ENCODE measurements around the gene DAP. TPM values are rescaled to one million over a fixed set of nuclear protein-coding genes. Genes with fewer than 3 reads are reported as not detected.
A peak's percentile ranks its signal among the peaks of the same experiment; 100 is the strongest.
"Not testable (repeated sequence)": the region's sequence is repeated elsewhere in the genome, so short reads cannot be mapped to it uniquely, and the experiment has no call there.

Gene DAP
- total RNA-seq, 4 donors from 2014 or later = 47.8 to 57.3 (median 50.0) TPM

DNA sequence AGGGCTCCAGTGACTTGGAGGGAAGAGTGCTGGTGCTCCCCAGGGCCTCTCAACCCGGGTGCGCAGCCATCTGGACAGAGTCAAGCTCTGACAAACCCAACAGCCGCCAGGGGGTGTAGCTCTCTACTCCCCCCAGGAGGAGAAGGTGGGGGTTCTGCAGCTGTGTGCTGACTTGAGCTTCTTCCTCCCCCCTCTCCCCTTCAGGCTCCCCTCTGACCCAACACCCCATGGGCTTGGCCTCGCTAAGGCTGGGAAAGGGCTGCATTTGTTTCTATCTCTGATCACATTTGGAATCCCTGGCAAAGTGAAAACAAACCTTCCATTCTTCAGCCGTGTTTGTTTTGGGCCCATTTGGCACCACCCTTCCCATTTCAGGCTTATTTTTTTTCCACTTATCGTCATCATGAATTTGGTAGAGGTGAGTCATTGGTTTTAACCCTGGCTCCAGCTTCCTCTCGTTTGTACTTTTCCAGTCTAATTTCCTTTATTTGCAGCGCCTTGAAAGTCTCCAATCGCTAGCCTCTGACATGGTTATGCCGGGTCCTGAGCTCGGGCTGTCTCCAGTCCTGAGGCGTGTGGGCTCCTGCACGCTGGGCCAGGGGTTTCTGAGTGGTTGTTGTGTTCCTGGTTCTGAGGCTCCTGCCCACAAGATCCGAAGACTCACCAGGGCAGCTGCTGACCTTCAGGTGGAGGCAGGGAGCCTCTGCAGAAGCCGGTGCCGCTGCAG is 36.1 kb downstream of the DAP start:
- TF ChIP-seq, protein P1, sequence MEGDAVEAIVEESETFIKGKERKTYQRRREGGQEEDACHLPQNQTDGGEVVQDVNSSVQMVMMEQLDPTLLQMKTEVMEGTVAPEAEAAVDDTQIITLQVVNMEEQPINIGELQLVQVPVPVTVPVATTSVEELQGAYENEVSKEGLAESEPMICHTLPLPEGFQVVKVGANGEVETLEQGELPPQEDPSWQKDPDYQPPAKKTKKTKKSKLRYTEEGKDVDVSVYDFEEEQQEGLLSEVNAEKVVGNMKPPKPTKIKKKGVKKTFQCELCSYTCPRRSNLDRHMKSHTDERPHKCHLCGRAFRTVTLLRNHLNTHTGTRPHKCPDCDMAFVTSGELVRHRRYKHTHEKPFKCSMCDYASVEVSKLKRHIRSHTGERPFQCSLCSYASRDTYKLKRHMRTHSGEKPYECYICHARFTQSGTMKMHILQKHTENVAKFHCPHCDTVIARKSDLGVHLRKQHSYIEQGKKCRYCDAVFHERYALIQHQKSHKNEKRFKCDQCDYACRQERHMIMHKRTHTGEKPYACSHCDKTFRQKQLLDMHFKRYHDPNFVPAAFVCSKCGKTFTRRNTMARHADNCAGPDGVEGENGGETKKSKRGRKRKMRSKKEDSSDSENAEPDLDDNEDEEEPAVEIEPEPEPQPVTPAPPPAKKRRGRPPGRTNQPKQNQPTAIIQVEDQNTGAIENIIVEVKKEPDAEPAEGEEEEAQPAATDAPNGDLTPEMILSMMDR (IDR thresholded peaks at IDR 0.05) = no peak
- DNase-seq (ENCODE audit: low spot score) = no peak

DNA sequence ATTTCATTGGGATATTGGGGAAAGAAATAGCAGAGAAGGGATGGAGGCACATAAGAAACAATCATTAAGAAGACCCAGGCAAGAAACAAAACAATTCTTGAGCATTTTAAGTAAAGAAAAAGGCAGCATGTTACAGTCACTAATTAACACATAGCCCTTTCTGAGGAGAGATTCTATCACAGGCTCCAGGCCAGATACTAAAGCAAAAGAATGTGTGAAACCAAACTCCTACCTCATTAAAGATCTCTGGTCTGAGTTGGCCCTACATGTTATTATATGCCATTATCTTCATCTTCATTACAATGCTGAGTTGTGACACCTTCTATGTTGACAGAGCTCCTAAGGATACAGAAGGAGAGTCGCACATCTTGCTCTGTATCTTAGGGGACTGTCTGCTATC is 37.5 kb downstream of the DAP start:
- TF ChIP-seq, protein P1 (IDR thresholded peaks at IDR 0.05) = no peak
- ATAC-seq (ENCODE audit: low FRiP score) (no peak), DNase-seq (ENCODE audit: low spot score) (no peak)

More for the DNA sequence above, 36.1 kb downstream of the DAP start:
- peak; percentile 48 for ATAC-seq (ENCODE audit: low FRiP score)

DNA sequence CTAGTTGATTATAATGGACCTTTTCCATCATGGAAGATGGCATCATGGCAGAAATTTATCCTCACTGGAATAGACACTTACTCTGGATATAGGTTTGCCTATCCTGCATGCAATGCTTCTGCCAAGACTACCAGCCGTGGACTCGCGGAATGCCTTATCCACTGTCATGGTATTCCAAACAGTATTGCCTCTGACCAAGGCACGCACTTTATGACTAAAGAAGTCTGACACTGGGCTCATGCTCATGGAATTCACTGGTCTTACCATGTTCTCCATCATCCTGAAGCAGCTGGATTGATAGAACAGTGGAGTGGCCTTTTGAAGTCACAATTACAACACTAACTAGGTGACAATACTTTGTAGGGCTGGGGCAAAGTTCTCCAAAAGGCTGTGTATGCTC is 40.3 kb downstream of the DAP start:
- ATAC-seq (ENCODE audit: low FRiP score); DNase-seq (ENCODE audit: low spot score): not testable (repeated sequence)

DNA sequence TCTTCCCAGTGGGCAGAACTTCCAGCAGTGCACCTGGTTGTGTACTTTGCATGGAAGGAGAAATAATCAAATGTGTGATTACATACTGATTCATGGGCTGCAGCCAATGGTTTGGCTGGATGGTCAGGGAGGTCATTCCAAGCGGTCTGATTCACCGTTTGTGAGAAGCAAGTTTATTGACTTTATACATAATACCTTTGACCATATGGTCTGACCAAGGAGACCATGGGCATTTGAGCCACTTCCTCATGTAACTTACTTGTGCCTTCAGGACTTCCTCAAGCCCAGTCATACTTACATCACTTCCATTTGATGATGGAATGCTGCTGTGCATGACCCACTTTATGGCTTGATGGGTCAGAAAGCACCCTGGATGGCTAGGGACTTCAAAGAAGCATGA is 41.1 kb downstream of the DAP start:
- TF ChIP-seq, protein P1 (IDR thresholded peaks at IDR 0.05) = no peak
- DNase-seq (ENCODE audit: low spot score) (no peak), ATAC-seq (ENCODE audit: low FRiP score) (no peak)

DNA sequence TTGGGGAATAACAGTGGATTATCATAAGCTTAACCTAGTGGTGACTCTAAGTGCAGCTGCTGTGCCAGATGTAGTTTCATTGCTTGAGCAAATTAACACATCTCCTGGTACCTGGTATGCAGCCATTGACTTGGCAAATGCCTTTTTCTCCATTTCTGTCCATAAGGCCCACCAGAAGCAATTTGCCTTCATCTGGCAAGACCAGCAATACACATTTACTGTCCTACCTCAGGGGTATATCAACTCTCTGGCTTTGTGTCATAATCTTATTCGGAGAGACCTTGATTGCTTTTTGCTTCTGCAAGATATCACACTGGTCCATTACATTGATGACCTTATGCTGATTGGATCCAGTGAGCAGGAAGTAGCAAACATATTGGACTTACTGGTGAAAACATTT is 42.4 kb downstream of the DAP start:
- ATAC-seq (ENCODE audit: low FRiP score); DNase-seq (ENCODE audit: low spot score): not testable (repeated sequence)

DNA sequence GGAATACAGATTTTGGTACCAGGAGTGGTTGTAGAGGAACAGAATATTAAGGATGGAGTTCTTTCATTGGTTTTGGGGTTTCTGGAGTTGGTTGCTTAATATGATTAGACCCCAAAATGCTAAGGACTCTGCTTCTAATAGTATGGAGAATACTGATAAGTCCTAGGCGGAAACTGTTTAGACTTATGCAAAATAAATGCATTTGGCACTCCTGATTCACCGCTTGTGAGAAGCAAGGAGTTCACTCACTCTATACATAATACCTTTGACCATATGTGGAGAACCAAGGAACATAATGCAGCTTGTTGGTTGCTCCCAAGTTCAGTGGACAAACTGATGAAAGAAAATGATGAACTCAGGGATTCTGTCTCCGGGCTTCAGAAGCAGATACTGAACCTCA is 44.2 kb downstream of the DAP start:
- not testable (repeated sequence) for ATAC-seq (ENCODE audit: low FRiP score); DNase-seq (ENCODE audit: low spot score)

DNA sequence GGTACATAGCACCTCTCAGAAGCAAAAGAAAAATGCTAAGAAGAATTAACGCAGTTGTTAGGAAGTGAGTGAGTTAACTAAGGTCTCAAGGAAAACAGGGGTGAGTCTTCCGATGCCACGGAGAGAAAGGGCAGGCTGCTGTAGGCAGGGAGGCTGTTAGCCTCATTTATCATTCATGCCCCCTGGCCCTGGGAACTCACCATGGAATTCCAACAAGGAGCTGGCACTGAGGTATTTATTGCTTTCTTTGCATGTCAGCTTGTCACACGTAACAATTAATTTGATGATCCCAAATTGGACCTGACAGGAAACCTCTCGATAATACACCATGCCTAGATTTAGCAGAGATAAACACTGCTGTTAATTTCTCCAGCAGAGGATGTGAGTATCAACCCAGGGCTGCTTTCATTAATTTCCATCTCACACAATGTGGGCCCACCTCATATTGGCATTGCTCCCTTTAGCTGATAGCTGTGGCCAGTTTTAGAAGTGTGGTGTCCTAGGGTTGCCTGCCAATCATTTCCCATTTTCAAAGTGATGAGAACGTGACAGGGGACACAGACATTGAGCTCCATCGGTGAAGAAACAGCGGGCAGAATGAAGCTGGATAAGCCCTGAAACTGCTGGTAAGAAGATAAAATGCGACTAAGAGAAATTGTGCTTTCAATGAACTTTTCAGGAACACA is 45.3 kb downstream of the DAP start:
- no peak for DNase-seq (ENCODE audit: low spot score)
- TF ChIP-seq, protein P1 (IDR thresholded peaks at IDR 0.05) = no peak
- no peak for ATAC-seq (ENCODE audit: low FRiP score)

DNA sequence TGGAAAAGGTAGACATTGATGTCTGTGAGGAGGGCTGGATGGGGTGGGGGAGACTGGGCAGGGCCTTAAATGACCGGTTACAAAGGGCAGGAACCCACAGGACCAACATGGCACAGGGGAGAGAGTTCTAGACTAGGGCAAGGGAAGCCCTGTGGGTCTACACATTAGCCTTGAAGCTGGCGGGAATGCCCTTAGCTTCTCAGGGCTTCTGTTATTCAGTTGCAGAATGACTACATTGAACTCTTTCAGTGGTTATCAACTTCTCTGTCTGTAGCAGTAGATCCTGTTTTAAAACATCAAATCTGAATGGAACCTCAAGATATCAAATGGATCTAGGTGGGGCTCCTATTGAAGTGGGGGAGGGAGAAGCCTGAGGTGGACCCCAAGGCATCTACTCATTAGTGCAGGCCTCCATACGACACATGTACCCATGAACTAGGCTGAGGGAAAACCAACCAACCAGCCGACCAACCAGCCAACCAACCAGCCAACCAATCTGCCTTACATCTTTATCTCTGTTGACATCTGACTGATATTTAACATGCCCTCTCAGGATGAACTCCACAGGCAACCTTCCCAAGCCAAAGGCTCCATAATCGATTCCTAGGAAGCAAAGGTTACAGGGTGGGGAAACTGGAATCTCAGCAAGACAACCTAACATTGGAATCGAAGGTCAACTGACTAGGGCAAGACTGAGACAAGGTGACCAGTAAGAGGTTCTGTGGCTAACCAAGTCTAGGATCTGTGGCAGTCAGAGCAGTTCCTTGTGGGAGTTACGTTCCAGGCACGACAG is 48.3 kb downstream of the DAP start:
- no peak for DNase-seq (ENCODE audit: low spot score)
- ATAC-seq (ENCODE audit: low FRiP score) = no peak
- TF ChIP-seq, protein P1 (IDR thresholded peaks at IDR 0.05) = no peak
